ENCODE measurements around the gene HLA-DRB5. TPM values are rescaled to one million over a fixed set of nuclear protein-coding genes. Genes with fewer than 3 reads are reported as not detected.
"Not testable (repeated sequence)": the region's sequence is repeated elsewhere in the genome, so short reads cannot be mapped to it uniquely, and the experiment has no call there.

The HLA-DRB5 gene
- total RNA-seq, 1 donor from 2014 or later = 0.31 TPM

GRCh38 chr6:32501016-32501415 lies 29.1 kb downstream of the HLA-DRB5 start:
- no peak for DNase-seq

- no peak for DNase-seq
Measured at GRCh38 chr6:32492351-32492750, 37.7 kb downstream of the HLA-DRB5 start.

GRCh38 chr6:32491700-32492099 lies 38.4 kb downstream of the HLA-DRB5 start:
- DNase-seq = no peak

GRCh38 chr6:32488083-32488482 lies 42.0 kb downstream of the HLA-DRB5 start:
- DNase-seq = no peak

- DNase-seq = no peak
Measured at GRCh38 chr6:32484614-32484998, 45.5 kb downstream of the HLA-DRB5 start.

- DNase-seq = no peak
Measured at GRCh38 chr6:32483968-32484613, 46.0 kb downstream of the HLA-DRB5 start.

- DNase-seq = no peak
Measured at GRCh38 chr6:32475392-32476206, 54.5 kb downstream of the HLA-DRB5 start.

- not testable (repeated sequence) for DNase-seq
Measured at GRCh38 chr6:32473376-32474348, 56.4 kb downstream of the HLA-DRB5 start.

GRCh38 chr6:32472781-32473375 lies 57.2 kb downstream of the HLA-DRB5 start:
- no peak for DNase-seq

- DNase-seq = not testable (repeated sequence)
Measured at GRCh38 chr6:32467743-32468503, 62.2 kb downstream of the HLA-DRB5 start.

Small RNA genes lying within 50 kb of the gene (small RNA-seq; reads per million reads assigned to genes)
- not detected for gene RNU1-61P (ENCODE audit: low replicate concordance)

Other genes starting within 250 kb of the HLA-DRB5 start
- not detected for gene TSBP1, start 158.4 kb downstream of the HLA-DRB5 start, total RNA-seq
- not detected for gene BTNL2, start 123.1 kb downstream of the HLA-DRB5 start, total RNA-seq
- 43.7 TPM for gene HLA-DRA, start 90.4 kb downstream of the HLA-DRB5 start, total RNA-seq
- gene HLA-DRB1, start 59.6 kb upstream of the HLA-DRB5 start, total RNA-seq = 12.9 TPM
- gene HLA-DQA1, start 107.1 kb upstream of the HLA-DRB5 start, total RNA-seq = not detected
- gene HLA-DQB1, start 136.4 kb upstream of the HLA-DRB5 start, total RNA-seq = not detected
- 0.31 TPM for gene HLA-DQA2, start 211.1 kb upstream of the HLA-DRB5 start, total RNA-seq
- gene HLA-DQB2, start 233.2 kb upstream of the HLA-DRB5 start, total RNA-seq = not detected

All from tongue (tissue), 3 donors.